AG10803 (cell line): ENCODE results near the gene ARL8A.
A peak's percentile ranks its signal among the peaks of the same experiment; 100 is the strongest.

Source experiments
- DNase-seq: peaks from one replicate; pipeline ENCODE4 v3.0.0; 2010; ENCODE audit warnings: low read depth
- H3K4me3 ChIP-seq: 2 replicates; pipeline ENCODE4 v1.5.1; 2011; ENCODE audit warnings: mild to moderate bottlenecking, low read length, control low read depth
- TF ChIP-seq, protein P1 (sequence below): conservative IDR thresholded peaks from 2 replicates; pipeline ENCODE4 v1.5.1; 2011; ENCODE audit warnings: mild to moderate bottlenecking, low read length, control low read depth, inconsistent platforms

Gene ARL8A

GRCh38 chr1:202189001-202189790, 44.7 kb upstream of the ARL8A start:
- no peak overlapping the region for H3K4me3 ChIP-seq
- TF ChIP-seq, protein P1, sequence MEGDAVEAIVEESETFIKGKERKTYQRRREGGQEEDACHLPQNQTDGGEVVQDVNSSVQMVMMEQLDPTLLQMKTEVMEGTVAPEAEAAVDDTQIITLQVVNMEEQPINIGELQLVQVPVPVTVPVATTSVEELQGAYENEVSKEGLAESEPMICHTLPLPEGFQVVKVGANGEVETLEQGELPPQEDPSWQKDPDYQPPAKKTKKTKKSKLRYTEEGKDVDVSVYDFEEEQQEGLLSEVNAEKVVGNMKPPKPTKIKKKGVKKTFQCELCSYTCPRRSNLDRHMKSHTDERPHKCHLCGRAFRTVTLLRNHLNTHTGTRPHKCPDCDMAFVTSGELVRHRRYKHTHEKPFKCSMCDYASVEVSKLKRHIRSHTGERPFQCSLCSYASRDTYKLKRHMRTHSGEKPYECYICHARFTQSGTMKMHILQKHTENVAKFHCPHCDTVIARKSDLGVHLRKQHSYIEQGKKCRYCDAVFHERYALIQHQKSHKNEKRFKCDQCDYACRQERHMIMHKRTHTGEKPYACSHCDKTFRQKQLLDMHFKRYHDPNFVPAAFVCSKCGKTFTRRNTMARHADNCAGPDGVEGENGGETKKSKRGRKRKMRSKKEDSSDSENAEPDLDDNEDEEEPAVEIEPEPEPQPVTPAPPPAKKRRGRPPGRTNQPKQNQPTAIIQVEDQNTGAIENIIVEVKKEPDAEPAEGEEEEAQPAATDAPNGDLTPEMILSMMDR: peak; percentile 66
- peak; percentile 43 for DNase-seq

- no peak overlapping the region for H3K4me3 ChIP-seq
- TF ChIP-seq, protein P1: no peak
- DNase-seq: no peak
Observed at GRCh38 chr1:202187697-202188407, 43.3 kb upstream of the ARL8A start.

GRCh38 chr1:202187041-202187671, 42.6 kb upstream of the ARL8A start:
- DNase-seq: no peak
- H3K4me3 ChIP-seq: no peak overlapping the region
- TF ChIP-seq, protein P1: no peak

DNA sequence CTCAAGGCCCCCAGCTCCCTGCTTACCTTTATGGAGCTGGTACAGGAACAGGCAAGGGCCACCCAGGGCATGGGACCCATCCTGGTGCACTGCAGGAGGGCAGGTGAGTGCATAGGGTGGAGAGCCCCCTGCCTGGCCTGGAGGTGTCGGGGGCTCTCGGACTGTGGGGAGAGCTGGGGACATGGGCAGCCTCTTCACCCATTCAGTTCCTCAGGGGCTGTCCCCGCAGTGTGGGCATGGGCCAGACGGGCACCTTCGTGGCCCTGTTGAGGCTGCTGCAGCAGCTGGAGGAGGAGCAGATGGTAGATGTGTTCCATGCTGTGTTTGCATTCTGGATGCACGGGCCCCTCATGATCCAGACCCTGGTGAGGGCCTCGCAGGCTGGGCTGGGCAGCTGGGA, 41.8 kb upstream of the ARL8A start:
- TF ChIP-seq, protein P1: no peak
- no peak for DNase-seq
- no peak overlapping the region for H3K4me3 ChIP-seq

- peak; percentile 76 for DNase-seq
- H3K4me3 ChIP-seq: no peak overlapping the region
- TF ChIP-seq, protein P1: peak; percentile 79
Observed at GRCh38 chr1:202184750-202185460, 40.4 kb upstream of the ARL8A start.

DNA sequence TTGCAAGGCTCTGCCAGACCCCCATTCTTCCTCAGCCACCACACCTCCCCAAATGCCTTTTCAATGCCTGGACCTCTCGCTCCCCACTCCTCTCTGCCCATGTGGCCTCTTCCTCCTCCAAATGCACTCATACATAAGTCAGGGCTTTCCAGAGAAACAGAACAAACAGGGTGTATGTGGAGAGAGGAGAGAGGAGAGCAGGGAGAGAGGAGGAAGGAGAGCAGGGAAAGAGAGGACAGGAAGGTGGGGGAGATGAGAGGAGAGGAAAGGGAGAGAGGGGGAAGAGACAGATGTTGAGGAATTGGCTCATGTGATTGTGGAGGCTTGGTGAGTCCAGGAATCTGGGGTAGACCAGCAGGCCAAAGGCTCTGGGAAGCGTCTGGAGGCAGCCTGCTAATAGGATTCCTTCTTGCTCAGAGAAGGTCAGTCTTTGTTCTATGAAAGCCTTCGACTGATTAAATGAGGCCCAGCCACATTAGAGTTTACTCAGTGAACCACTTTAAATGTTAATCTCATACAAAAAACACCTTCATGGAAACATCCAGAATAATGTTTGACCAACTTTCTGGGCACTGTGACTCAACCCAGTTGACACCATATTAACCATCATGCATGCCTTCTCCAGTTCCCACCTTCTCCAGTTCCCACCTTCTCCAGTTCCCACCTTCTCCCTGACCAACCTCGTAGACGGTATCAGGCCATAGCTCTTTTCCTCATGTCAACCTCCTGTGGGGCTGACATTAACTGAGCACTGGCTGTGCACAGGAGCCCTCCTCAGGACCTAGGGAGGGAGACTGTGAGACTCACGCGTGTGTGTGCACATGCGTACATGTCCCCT, 37.7 kb upstream of the ARL8A start:
- TF ChIP-seq, protein P1: no peak
- no peak for DNase-seq
- H3K4me3 ChIP-seq: no peak overlapping the region
